Spleen (tissue), 11 donors: ENCODE data around the gene LYL1. TPM values are rescaled to one million over a fixed set of nuclear protein-coding genes. Genes with fewer than 3 reads are reported as not detected.

ENCODE experiments used
- DNase-seq: peaks from one replicate; pipeline ENCODE4 v3.0.0-alpha.2; 2020
- H3K27ac ChIP-seq, 8 donors: fragments of 200-600 bp; sonication (generic) in 7 of 8; 1 replicate in 4 of 8; 2 replicates in 4 of 8; pipeline versions ENCODE4 v1.5.0 to v1.8.0; 2016 to 2021; ENCODE audit warnings: inconsistent platforms in 4 of 8, mild to moderate bottlenecking in 4 of 8, moderate library complexity in 1 of 8
- H3K27me3 ChIP-seq, 7 donors: fragments of 200-600 bp; sonication (generic) in 6 of 7; replicated peaks in 1 of 7; 1 replicate in 4 of 7; 2 replicates in 3 of 7; pipeline versions ENCODE4 v1.5.0 to v1.8.0; 2016 to 2021; ENCODE audit warnings: inconsistent platforms in 3 of 7, mild to moderate bottlenecking in 1 of 7
- H3K36me3 ChIP-seq, 6 donors: fragments of 200-600 bp; sonication (generic) in 5 of 6; 1 replicate in 4 of 6; 2 replicates in 2 of 6; pipeline versions ENCODE4 v1.5.0 to v1.8.0; 2016 to 2021; ENCODE audit warnings: inconsistent platforms in 2 of 6
- H3K4me1 ChIP-seq, 6 donors: fragments of 200-600 bp; sonication (generic) in 5 of 6; 1 replicate in 3 of 6; 2 replicates in 3 of 6; pipeline versions ENCODE4 v1.5.0 to v1.8.0; 2016 to 2021; ENCODE audit warnings: inconsistent platforms in 3 of 6
- H3K4me3 ChIP-seq, 8 donors: fragments of 200-600 bp; sonication (generic) in 7 of 8; 1 replicate in 4 of 8; 2 replicates in 4 of 8; pipeline versions ENCODE4 v1.5.0 to v1.8.0; 2016 to 2021; ENCODE audit warnings: inconsistent platforms in 4 of 8, mild to moderate bottlenecking in 4 of 8, moderate library complexity in 2 of 8
- H3K9me3 ChIP-seq, 8 donors: fragments of 200-600 bp; sonication (generic) in 7 of 8; 1 replicate in 4 of 8; 2 replicates in 4 of 8; pipeline versions ENCODE4 v1.5.0 to v1.8.0; 2016 to 2021; ENCODE audit warnings: inconsistent platforms in 4 of 8
- CTCF ChIP-seq, 11 experiments: fragments of 200-600 bp in 7 of 11; fragments of 450-650 bp in 4 of 11; sonication (generic) in 4 of 11; IDR thresholded peaks in 8 of 11; conservative IDR thresholded peaks in 3 of 11; 1 replicate in 7 of 11; 2 replicates in 4 of 11; pipeline versions ENCODE4 v1.4.0 to v1.8.0; 2016 to 2021; ENCODE audit warnings: antibody characterized with exemption in 11 of 11, inconsistent platforms in 4 of 11, mild to moderate bottlenecking in 1 of 11
- POLR2A ChIP-seq, 3 donors: fragments of 450-650 bp; IDR thresholded peaks; one replicate each; pipeline ENCODE4 v1.5.1; 2017; ENCODE audit warnings: antibody characterized with exemption in 3 of 3, mild to moderate bottlenecking in 1 of 3
- POLR2AphosphoS5 ChIP-seq, 3 donors: sonication (generic); formaldehyde crosslinking; IDR thresholded peaks; one replicate each; pipeline ENCODE4 v1.5.1; 2017; ENCODE audit warnings: antibody characterized with exemption in 3 of 3
- WGBS, 5 donors: extraction: QIAGEN DNeasy Blood & Tissue Kit in 3 of 5; methylation state at CpG; one replicate each; pipeline versions ENCODE4 v1.1.5 to v1.1.7; 2013 to 2018; 5-methylcytosine and 5-hydroxymethylcytosine counted together
- intact Hi-C: fragments of 100-400 bp; cut with DNase I; formaldehyde crosslinking; loops from one replicate; pipeline ENCODE4 v1.15.0; 2023; ENCODE audit warnings: low total_unique reads
- polyA plus RNA-seq, 3 donors: library from polyadenylated mRNA; stranded (reverse); fragments of 200-250 nt; gene quantifications; one replicate each; pipeline ENCODE4 v1.2.1, GENCODE V29; 2013
- total RNA-seq, 7 donors: library from RNA; depleted of rRNA in 3 of 7; stranded (reverse); fragments of >200 nt in 3 of 7; fragmentation: NEBNext Ultra II Directional in 4 of 7; extraction: Animal tissue kit (Norgen Biotek cat#: 25700) in 4 of 7; gene quantifications; one replicate each; pipeline versions ENCODE4 v1.1.0 to v1.2.1, GENCODE V29; 2016 to 2021
- donor health status: healthy with polysubstance abuse.
- donor health status: DM: no; HTN: no; CAD: no; lungs with moderate emphysema.
- donor health status: DM: no; HTN: no; CAD: no.
- donor health status: Bipolar disorder and iron deficiency.
- donor health status: healthy.
- donor health status: DM: no; HTN: no; CAD: no.
- donor health status: DM: yes; HTN: yes; CAD: no.

Gene LYL1
- total and polyA plus RNA-seq, 10 donors: 35.5 to 86.9 (median 59.4) TPM

- DNase-seq: no peak
- 91 to 95% (median 92%) methylated on average over 6 of the region's 6 CpGs for WGBS, 5 donors
- Histone ChIP-seq H3K27me3 (no peaks in the 10 kb centered on the region), H3K27ac (no peak overlapping the region), H3K9me3 (no peaks in the 10 kb centered on the region), H3K36me3 (peaks cover 0 to 34% (median 2%) of the 10 kb centered on the region in 6 donors), H3K4me1 (peaks cover 0 to 34% (median 5%) of the 10 kb centered on the region in 6 donors), H3K4me3 (no peak overlapping the region)
- no peak for TF ChIP-seq POLR2A (IDR thresholded peaks at IDR 0.05)
- intact Hi-C loops: no loop called here
Observed at GRCh38 chr19:13127811-13128575, 25.3 kb upstream of the LYL1 start.

GRCh38 chr19:13127051-13127450 lies 24.4 kb upstream of the LYL1 start:
- no peak for DNase-seq
- intact Hi-C loops: no loop called here
- Histone ChIP-seq H3K27ac (no peak overlapping the region), H3K36me3 (peaks cover 0 to 30% (median 2%) of the 10 kb centered on the region in 6 donors), H3K27me3 (no peaks in the 10 kb centered on the region), H3K9me3 (no peaks in the 10 kb centered on the region), H3K4me3 (no peak overlapping the region), H3K4me1 (peaks cover 0 to 34% (median 2%) of the 10 kb centered on the region in 6 donors)
- 87 to 97% (median 96%) methylated on average over 8 to 9 of the region's 9 CpGs for WGBS, 5 donors
- no peak for TF ChIP-seq CTCF (IDR thresholded peaks at IDR 0.05 in 8 of 11, conservative IDR thresholded peaks at IDR 0.05 in 3 of 11)
- TF ChIP-seq POLR2A (IDR thresholded peaks at IDR 0.05): no peak
- TF ChIP-seq POLR2AphosphoS5 (IDR thresholded peaks at IDR 0.05): no peak

- Histone ChIP-seq H3K36me3 (peaks cover 0 to 39% (median 2%) of the 10 kb centered on the region in 6 donors), H3K9me3 (no peaks in the 10 kb centered on the region), H3K4me1 (peaks cover 11 to 56% (median 33%) of the 10 kb centered on the region in 6 donors), H3K27ac (no peak overlapping the region), H3K4me3 (no peak overlapping the region), H3K27me3 (no peaks in the 10 kb centered on the region)
- intact Hi-C loops: no loop called here
- TF ChIP-seq POLR2AphosphoS5 (IDR thresholded peaks at IDR 0.05) (no peak), CTCF (IDR thresholded peaks at IDR 0.05 in 8 of 11, conservative IDR thresholded peaks at IDR 0.05 in 3 of 11) (no peak), POLR2A (IDR thresholded peaks at IDR 0.05) (no peak)
- WGBS, 5 donors: 88 to 94% (median 92%) methylated on average over 20 of the region's 20 CpGs
- no peak for DNase-seq
Observed at GRCh38 chr19:13122980-13123957, 20.6 kb upstream of the LYL1 start.

- Histone ChIP-seq H3K36me3 (peaks cover 0 to 39% (median 2%) of the 10 kb centered on the region in 6 donors), H3K9me3 (no peaks in the 10 kb centered on the region), H3K4me3 (no peak overlapping the region), H3K27ac (no peak overlapping the region), H3K27me3 (no peaks in the 10 kb centered on the region), H3K4me1 (peaks cover 11 to 54% (median 38%) of the 10 kb centered on the region in 6 donors)
- no peak for DNase-seq
- TF ChIP-seq CTCF (IDR thresholded peaks at IDR 0.05 in 8 of 11, conservative IDR thresholded peaks at IDR 0.05 in 3 of 11): no peak
- no peak for TF ChIP-seq POLR2A (IDR thresholded peaks at IDR 0.05)
- TF ChIP-seq POLR2AphosphoS5 (IDR thresholded peaks at IDR 0.05): no peak
- WGBS, 5 donors: 69 to 89% (median 80%) methylated on average over 13 of the region's 13 CpGs
- intact Hi-C loops: no loop called here
Observed at GRCh38 chr19:13122275-13122878, 19.7 kb upstream of the LYL1 start.
